Measurements from ENCODE around the gene TRPM6. TPM values are rescaled to one million over a fixed set of nuclear protein-coding genes. Genes with fewer than 3 reads are reported as not detected.

Gene TRPM6
- total RNA-seq, 2 experiments from 2014 or later: not detected

- DNase-seq (ENCODE audit: low spot score): peak; percentile 77
- no peak overlapping the region for H3K4me2 ChIP-seq (ENCODE audit: low read length)
- BruUV-seq (replicated peaks): no TSS peak
- intact Hi-C loops (cut with micrococcal nuclease; ENCODE audit: unreplicated experiment): loop anchor here (1.0 to 5.0 kb wide), 4 partner anchors 178 to 413 kb away; partner anchors contain the start of gene C9orf40
- CTCF ChIA-PET (ENCODE audit: unreplicated experiment): interaction anchor here (0.7 to 1.1 kb wide), 3 partner anchors 27 to 298 kb away, joined by 3 to 4 read pairs (median 3); partner anchors contain the start of gene C9orf40
- H4K20me1 ChIP-seq (ENCODE audit: insufficient read depth, low read length): no peaks in the 10 kb centered on the region
- no peaks in the 10 kb centered on the region for H3K9me2 ChIP-seq (ENCODE audit: insufficient read depth, low read length)
- H2AFZ ChIP-seq (ENCODE audit: low read length): no peak overlapping the region
- H3K9me3 ChIP-seq (ENCODE audit: low read length): no peaks in the 10 kb centered on the region
- TF ChIP-seq CTCF (conservative IDR thresholded peaks at IDR 0.05; ENCODE audit: low read length): peak; percentile 98
- no peak for TF ChIP-seq EZH2phosphoT487 (IDR thresholded peaks at IDR 0.05; ENCODE audit: borderline replicate concordance, low read depth, low read length)
- no peak overlapping the region for H3K27ac ChIP-seq (ENCODE audit: low read depth, low read length, poor library complexity, severe bottlenecking)
- no peaks in the 10 kb centered on the region for H3K36me3 ChIP-seq (ENCODE audit: insufficient read depth, low read length)
- H3K4me1 ChIP-seq (ENCODE audit: insufficient read depth, low read length, poor library complexity, severe bottlenecking): no peaks in the 10 kb centered on the region
- H3K4me3 ChIP-seq (ENCODE audit: low read depth, low read length, poor library complexity, severe bottlenecking): no peak overlapping the region
- H3K79me2 ChIP-seq (ENCODE audit: insufficient read depth, low read depth, low read length): no peaks in the 10 kb centered on the region
- POLR2A ChIA-PET: interaction anchor here (0.6 to 0.9 kb wide), 2 partner anchors 181 to 244 kb away, joined by 3 read pairs; no protein-coding TSS in a partner anchor
These were observed 113.7 kb downstream of the TRPM6 start for GRCh38 chr9:74773886-74774479.

- TF ChIP-seq EZH2phosphoT487 (IDR thresholded peaks at IDR 0.05; ENCODE audit: borderline replicate concordance, low read depth, low read length) (no peak), CTCF (conservative IDR thresholded peaks at IDR 0.05; ENCODE audit: low read length) (no peak)
- Histone ChIP-seq H2AFZ (ENCODE audit: low read length) (no peak overlapping the region), H3K4me3 (ENCODE audit: low read depth, low read length, poor library complexity, severe bottlenecking) (no peak overlapping the region), H3K4me1 (ENCODE audit: insufficient read depth, low read length, poor library complexity, severe bottlenecking) (no peaks in the 10 kb centered on the region), H3K79me2 (ENCODE audit: insufficient read depth, low read depth, low read length) (no peaks in the 10 kb centered on the region), H4K20me1 (ENCODE audit: insufficient read depth, low read length) (no peaks in the 10 kb centered on the region), H3K9me2 (ENCODE audit: insufficient read depth, low read length) (no peaks in the 10 kb centered on the region), H3K36me3 (ENCODE audit: insufficient read depth, low read length) (no peaks in the 10 kb centered on the region), H3K9me3 (ENCODE audit: low read length) (no peaks in the 10 kb centered on the region), H3K27ac (ENCODE audit: low read depth, low read length, poor library complexity, severe bottlenecking) (no peak overlapping the region), H3K4me2 (ENCODE audit: low read length) (no peak overlapping the region)
- intact Hi-C loops (cut with micrococcal nuclease; ENCODE audit: unreplicated experiment): loop anchor here (5.0 kb wide), 2 partner anchors 180 to 415 kb away; partner anchors contain the start of gene C9orf40
- ChIA-PET POLR2A (no interaction called here), CTCF (ENCODE audit: unreplicated experiment) (no interaction called here)
- DNase-seq (ENCODE audit: low spot score): no peak
- BruUV-seq (replicated peaks): no TSS peak
These were observed 115.6 kb downstream of the TRPM6 start for GRCh38 chr9:74772121-74772520.

GRCh38 chr9:74771672-74772071, 116.0 kb downstream of the TRPM6 start:
- H3K9me3 ChIP-seq (ENCODE audit: low read length): no peaks in the 10 kb centered on the region
- no peak for DNase-seq (ENCODE audit: low spot score)
- no peak for TF ChIP-seq CTCF (conservative IDR thresholded peaks at IDR 0.05; ENCODE audit: low read length)
- H3K4me3 ChIP-seq (ENCODE audit: low read depth, low read length, poor library complexity, severe bottlenecking): no peak overlapping the region
- H3K4me2 ChIP-seq (ENCODE audit: low read length): no peak overlapping the region
- H3K9me2 ChIP-seq (ENCODE audit: insufficient read depth, low read length): no peaks in the 10 kb centered on the region
- no peaks in the 10 kb centered on the region for H3K79me2 ChIP-seq (ENCODE audit: insufficient read depth, low read depth, low read length)
- BruUV-seq (replicated peaks): no TSS peak
- intact Hi-C loops (cut with micrococcal nuclease; ENCODE audit: unreplicated experiment): loop anchor here (5.0 kb wide), 2 partner anchors 181 to 416 kb away; partner anchors contain the start of gene C9orf40
- no peak overlapping the region for H3K27ac ChIP-seq (ENCODE audit: low read depth, low read length, poor library complexity, severe bottlenecking)
- no peaks in the 10 kb centered on the region for H3K36me3 ChIP-seq (ENCODE audit: insufficient read depth, low read length)
- POLR2A ChIA-PET: no interaction called here
- H4K20me1 ChIP-seq (ENCODE audit: insufficient read depth, low read length): no peaks in the 10 kb centered on the region
- no peak overlapping the region for H2AFZ ChIP-seq (ENCODE audit: low read length)
- CTCF ChIA-PET (ENCODE audit: unreplicated experiment): no interaction called here
- H3K4me1 ChIP-seq (ENCODE audit: insufficient read depth, low read length, poor library complexity, severe bottlenecking): no peaks in the 10 kb centered on the region

Measured in OCI-LY7 (cell line).